ENCODE measurements around the gene SLC1A2. TPM values are rescaled to one million over a fixed set of nuclear protein-coding genes. Genes with fewer than 3 reads are reported as not detected.

Gene SLC1A2
- total RNA-seq, 1 donor from 2014 or later: not detected

DNA sequence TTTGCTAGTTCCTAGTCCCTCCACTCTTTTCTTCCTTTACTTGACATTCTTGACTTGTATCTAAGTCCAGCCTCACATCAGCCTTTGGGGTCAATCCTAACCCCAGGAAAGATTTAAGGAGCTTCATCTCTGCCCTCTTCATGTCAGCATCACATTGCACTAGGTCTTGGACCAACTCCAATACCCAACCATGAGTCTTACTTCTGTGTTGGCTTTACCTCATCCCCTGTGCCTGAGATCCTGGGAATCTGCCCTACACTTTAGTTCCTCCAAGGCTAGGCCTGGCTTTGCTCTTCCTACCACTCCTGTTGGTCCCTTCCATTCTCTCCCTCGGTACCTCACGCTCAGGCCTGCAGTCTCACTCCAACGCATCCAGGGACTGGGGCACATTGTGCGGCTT is 117.0 kb downstream of the SLC1A2 start:
- DNase-seq (ENCODE audit: low read depth): no peak
- TF ChIP-seq CTCF (IDR thresholded peaks at IDR 0.05; ENCODE audit: insufficient read depth, low read length, poor library complexity, severe bottlenecking): no peak
- H3K4me3 ChIP-seq (ENCODE audit: low read depth, low read length): no peak overlapping the region
- H3K36me3 ChIP-seq (ENCODE audit: control insufficient read depth, insufficient read depth, low read length): no peaks in the 10 kb centered on the region
- H3K27me3 ChIP-seq (ENCODE audit: control insufficient read depth, insufficient read depth, low read length): no peaks in the 10 kb centered on the region

DNA sequence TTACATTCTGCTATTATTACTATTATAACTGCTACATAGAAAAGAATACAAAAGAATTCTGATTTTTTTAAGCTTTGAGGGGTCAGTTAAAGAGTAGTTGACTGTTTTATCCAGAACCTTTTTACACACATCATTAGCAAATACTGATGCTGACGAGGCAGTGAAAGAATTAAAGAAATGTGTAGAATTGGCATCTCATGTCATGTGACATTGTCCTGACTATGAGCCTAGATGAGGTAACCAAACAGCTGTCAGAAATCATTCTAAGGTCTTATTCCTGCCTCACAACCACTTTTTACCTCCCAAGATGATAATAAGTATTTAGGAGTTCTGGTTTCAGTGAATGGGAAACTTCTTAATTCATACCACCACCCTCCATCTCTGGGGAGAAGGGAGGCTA is 121.0 kb downstream of the SLC1A2 start:
- H3K4me3 ChIP-seq (ENCODE audit: low read depth, low read length): no peak overlapping the region

GRCh38 chr11:35295751-35296150 is 123.6 kb downstream of the SLC1A2 start:
- H3K27me3 ChIP-seq (ENCODE audit: control insufficient read depth, insufficient read depth, low read length): no peaks in the 10 kb centered on the region
- no peaks in the 10 kb centered on the region for H3K36me3 ChIP-seq (ENCODE audit: control insufficient read depth, insufficient read depth, low read length)
- DNase-seq (ENCODE audit: low read depth): no peak
- TF ChIP-seq CTCF (IDR thresholded peaks at IDR 0.05; ENCODE audit: insufficient read depth, low read length, poor library complexity, severe bottlenecking): no peak
- H3K4me3 ChIP-seq (ENCODE audit: low read depth, low read length): no peak overlapping the region

More for the DNA sequence above, 121.0 kb downstream of the SLC1A2 start:
- Histone ChIP-seq H3K36me3 (ENCODE audit: control insufficient read depth, insufficient read depth, low read length) (no peaks in the 10 kb centered on the region), H3K27me3 (ENCODE audit: control insufficient read depth, insufficient read depth, low read length) (no peaks in the 10 kb centered on the region)
- no peak for DNase-seq (ENCODE audit: low read depth)
- TF ChIP-seq CTCF (IDR thresholded peaks at IDR 0.05; ENCODE audit: insufficient read depth, low read length, poor library complexity, severe bottlenecking): no peak

- TF ChIP-seq CTCF (IDR thresholded peaks at IDR 0.05; ENCODE audit: insufficient read depth, low read length, poor library complexity, severe bottlenecking): no peak
- Histone ChIP-seq H3K27me3 (ENCODE audit: control insufficient read depth, insufficient read depth, low read length) (no peaks in the 10 kb centered on the region), H3K4me3 (ENCODE audit: low read depth, low read length) (no peak overlapping the region), H3K36me3 (ENCODE audit: control insufficient read depth, insufficient read depth, low read length) (no peaks in the 10 kb centered on the region)
- no peak for DNase-seq (ENCODE audit: low read depth)
Observed at GRCh38 chr11:35293699-35294098, 125.7 kb downstream of the SLC1A2 start.

GRCh38 chr11:35293035-35293434 is 126.3 kb downstream of the SLC1A2 start:
- TF ChIP-seq CTCF (IDR thresholded peaks at IDR 0.05; ENCODE audit: insufficient read depth, low read length, poor library complexity, severe bottlenecking): no peak
- Histone ChIP-seq H3K4me3 (ENCODE audit: low read depth, low read length) (no peak overlapping the region), H3K27me3 (ENCODE audit: control insufficient read depth, insufficient read depth, low read length) (no peaks in the 10 kb centered on the region), H3K36me3 (ENCODE audit: control insufficient read depth, insufficient read depth, low read length) (no peaks in the 10 kb centered on the region)
- no peak for DNase-seq (ENCODE audit: low read depth)

- Histone ChIP-seq H3K36me3 (ENCODE audit: control insufficient read depth, insufficient read depth, low read length) (no peaks in the 10 kb centered on the region), H3K27me3 (ENCODE audit: control insufficient read depth, insufficient read depth, low read length) (no peaks in the 10 kb centered on the region), H3K4me3 (ENCODE audit: low read depth, low read length) (no peak overlapping the region)
- no peak for DNase-seq (ENCODE audit: low read depth)
- no peak for TF ChIP-seq CTCF (IDR thresholded peaks at IDR 0.05; ENCODE audit: insufficient read depth, low read length, poor library complexity, severe bottlenecking)
Observed at GRCh38 chr11:35292279-35292678, 127.1 kb downstream of the SLC1A2 start.
